ENCODE results near the gene TCF3. TPM values are rescaled to one million over a fixed set of nuclear protein-coding genes. Genes with fewer than 3 reads are reported as not detected.
A peak's percentile ranks its signal among the peaks of the same experiment; 100 is the strongest.

Gene TCF3
- total and polyA plus RNA-seq, 10 of the 15 experiments (the other 5 are each of a cell fraction or from before 2014, with no cell fraction given) = 6.7 to 282 (median 70.7) TPM

GRCh38 chr19:1648920-1649541 lies 3.4 kb downstream of the TCF3 start (continued):
- no peak for TF ChIP-seq ZBTB11 (CRISPR knock-in tag; IDR thresholded peaks at IDR 0.05)
- TF ChIP-seq HDGF (IDR thresholded peaks at IDR 0.05) = peak; percentile 32; the same call in 1 of the 2 replicates
- peak; percentile 61; the same call in 1 of the 2 replicates for TF ChIP-seq GATAD2B (conservative IDR thresholded peaks at IDR 0.05; ENCODE audit: low read depth)
- 0 out of 2 replicates have a peak, but pooled peaks have one; percentile 34 for TF ChIP-seq BACH1 (IDR thresholded peaks at IDR 0.05; ENCODE audit: borderline replicate concordance)
- TF ChIP-seq SIN3A (IDR thresholded peaks at IDR 0.05; ENCODE audit: low read depth, low read length) = no peak
- 0 out of 2 replicates have a peak, but pooled peaks have one; percentile 73 for TF ChIP-seq SMARCA5 (IDR thresholded peaks at IDR 0.05)
- TF ChIP-seq, protein P1, sequence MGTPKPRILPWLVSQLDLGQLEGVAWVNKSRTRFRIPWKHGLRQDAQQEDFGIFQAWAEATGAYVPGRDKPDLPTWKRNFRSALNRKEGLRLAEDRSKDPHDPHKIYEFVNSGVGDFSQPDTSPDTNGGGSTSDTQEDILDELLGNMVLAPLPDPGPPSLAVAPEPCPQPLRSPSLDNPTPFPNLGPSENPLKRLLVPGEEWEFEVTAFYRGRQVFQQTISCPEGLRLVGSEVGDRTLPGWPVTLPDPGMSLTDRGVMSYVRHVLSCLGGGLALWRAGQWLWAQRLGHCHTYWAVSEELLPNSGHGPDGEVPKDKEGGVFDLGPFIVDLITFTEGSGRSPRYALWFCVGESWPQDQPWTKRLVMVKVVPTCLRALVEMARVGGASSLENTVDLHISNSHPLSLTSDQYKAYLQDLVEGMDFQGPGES (IDR thresholded peaks at IDR 0.05) = 0 out of 2 replicates have a peak, but pooled peaks have one; percentile 8
- TF ChIP-seq CTCF (IDR thresholded peaks at IDR 0.05 in 2 of 3, conservative IDR thresholded peaks at IDR 0.05 in 1 of 3; ENCODE audit: control insufficient read depth in 2 of 3, extremely low read depth in 1 of 3, insufficient read depth in 1 of 3, low read depth in 3 of 3, low read length in 3 of 3) = peak in 2 of 3 experiments; percentile 2 to 46; a peak in 2 of 6 replicates
- TF ChIP-seq, protein P2, sequence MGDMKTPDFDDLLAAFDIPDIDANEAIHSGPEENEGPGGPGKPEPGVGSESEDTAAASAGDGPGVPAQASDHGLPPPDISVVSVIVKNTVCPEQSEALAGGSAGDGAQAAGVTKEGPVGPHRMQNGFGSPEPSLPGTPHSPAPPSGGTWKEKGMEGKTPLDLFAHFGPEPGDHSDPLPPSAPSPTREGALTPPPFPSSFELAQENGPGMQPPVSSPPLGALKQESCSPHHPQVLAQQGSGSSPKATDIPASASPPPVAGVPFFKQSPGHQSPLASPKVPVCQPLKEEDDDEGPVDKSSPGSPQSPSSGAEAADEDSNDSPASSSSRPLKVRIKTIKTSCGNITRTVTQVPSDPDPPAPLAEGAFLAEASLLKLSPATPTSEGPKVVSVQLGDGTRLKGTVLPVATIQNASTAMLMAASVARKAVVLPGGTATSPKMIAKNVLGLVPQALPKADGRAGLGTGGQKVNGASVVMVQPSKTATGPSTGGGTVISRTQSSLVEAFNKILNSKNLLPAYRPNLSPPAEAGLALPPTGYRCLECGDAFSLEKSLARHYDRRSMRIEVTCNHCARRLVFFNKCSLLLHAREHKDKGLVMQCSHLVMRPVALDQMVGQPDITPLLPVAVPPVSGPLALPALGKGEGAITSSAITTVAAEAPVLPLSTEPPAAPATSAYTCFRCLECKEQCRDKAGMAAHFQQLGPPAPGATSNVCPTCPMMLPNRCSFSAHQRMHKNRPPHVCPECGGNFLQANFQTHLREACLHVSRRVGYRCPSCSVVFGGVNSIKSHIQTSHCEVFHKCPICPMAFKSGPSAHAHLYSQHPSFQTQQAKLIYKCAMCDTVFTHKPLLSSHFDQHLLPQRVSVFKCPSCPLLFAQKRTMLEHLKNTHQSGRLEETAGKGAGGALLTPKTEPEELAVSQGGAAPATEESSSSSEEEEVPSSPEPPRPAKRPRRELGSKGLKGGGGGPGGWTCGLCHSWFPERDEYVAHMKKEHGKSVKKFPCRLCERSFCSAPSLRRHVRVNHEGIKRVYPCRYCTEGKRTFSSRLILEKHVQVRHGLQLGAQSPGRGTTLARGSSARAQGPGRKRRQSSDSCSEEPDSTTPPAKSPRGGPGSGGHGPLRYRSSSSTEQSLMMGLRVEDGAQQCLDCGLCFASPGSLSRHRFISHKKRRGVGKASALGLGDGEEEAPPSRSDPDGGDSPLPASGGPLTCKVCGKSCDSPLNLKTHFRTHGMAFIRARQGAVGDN (IDR thresholded peaks at IDR 0.05) = peak; percentile 44; the same call in 1 of the 2 replicates
- TF ChIP-seq CBFB (IDR thresholded peaks at IDR 0.05; ENCODE audit: low read depth) = peak; percentile 17; the same call in 1 of the 2 replicates

Measured in GM12878 (cell line).